Activated CD4-positive, CD25-positive, alpha-beta regulatory T cell (primary cell): ENCODE results near the gene PIKFYVE.
"Not testable (repeated sequence)": the region's sequence is repeated elsewhere in the genome, so short reads cannot be mapped to it uniquely, and the experiment has no call there.

ENCODE experiments used
- DNase-seq, 4 experiments: peaks; one replicate each; lab custom pipeline; 2025; lab: John Stamatoyannopoulos, UW

PIKFYVE gene

GRCh38 chr2:208265801-208266552 lies at the start of gene PIKFYVE:
TSS of gene PIKFYVE (plus strand) at chr2:208266255. CDS start at chr2:208271520, 5,265 bp downstream.
- peak; percentile 48 to 71 (median 70) for DNase-seq

DNA sequence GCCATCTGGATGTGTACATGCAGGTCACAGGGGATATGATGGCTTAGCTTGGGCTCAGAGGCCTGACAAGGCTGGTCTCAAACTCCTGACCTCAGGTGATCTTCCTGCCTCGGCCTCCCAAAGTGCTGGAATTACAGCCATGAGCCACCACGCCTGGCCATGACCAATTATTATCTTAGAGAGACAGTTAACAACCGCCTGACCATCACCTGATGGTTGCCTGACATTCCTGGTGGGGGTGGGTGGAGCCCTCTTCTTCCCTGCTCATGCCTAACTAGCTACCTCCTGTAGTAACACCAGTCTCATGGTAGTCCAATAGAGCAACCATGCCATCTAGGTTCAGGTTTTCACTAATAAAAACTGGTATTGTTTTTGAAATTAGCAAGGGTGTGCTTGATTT lies 44.2 kb upstream of the PIKFYVE start:
- not testable (repeated sequence) for DNase-seq

- no peak for DNase-seq
These were observed 43.7 kb upstream of the PIKFYVE start for GRCh38 chr2:208222351-208222750.

DNA sequence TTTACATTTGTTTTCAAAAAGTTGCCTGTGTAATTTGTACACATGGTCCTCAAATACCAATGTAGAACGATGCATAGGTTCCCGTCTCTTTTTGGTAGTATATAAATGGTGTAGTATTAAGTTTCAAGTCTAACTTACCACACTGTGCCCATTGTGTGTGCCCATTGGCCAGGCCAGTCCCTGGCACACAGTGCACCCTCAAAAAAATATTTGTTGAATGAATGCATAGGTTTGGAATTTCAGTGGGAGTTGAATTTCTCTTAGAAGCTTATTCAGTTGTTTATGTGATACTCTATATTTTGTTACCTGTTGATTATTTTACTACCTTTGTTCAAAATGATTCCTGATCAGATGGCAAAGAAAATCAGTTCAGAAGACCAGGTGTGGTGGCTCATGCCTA lies 41.3 kb upstream of the PIKFYVE start:
- no peak for DNase-seq

DNA sequence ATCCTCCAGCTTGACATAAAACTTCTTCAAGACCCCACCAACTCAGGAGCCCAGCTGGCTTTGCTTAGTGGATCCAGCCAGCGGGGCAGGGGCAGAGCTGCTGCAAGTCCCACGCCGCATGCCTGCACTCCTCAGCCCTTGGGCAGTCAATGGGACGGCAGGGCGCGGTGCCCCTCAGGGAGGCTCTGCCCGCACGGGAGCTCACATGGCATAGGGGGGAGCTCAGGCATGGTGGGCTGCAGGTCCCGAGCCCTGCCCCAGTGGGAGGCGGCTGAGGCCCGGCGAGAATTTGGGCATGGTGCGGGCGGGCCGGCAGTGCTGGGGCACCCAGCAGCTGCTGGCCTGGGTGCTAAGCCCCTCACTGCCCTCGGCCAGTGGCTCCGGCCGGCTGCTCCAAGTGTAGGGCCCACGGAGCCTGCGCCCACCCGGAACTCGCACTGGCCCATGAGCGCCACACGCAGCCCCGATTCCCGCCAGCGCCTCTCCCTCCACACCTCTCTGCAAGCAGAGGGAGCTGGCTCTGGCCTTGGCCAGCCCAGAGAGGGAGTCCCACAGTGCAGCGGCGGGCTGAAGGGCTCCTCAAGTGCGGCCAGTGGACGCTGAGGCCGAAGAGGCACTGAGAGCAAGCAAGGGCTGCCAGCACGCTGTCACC lies 38.3 kb upstream of the PIKFYVE start:
- DNase-seq = no peak

DNA sequence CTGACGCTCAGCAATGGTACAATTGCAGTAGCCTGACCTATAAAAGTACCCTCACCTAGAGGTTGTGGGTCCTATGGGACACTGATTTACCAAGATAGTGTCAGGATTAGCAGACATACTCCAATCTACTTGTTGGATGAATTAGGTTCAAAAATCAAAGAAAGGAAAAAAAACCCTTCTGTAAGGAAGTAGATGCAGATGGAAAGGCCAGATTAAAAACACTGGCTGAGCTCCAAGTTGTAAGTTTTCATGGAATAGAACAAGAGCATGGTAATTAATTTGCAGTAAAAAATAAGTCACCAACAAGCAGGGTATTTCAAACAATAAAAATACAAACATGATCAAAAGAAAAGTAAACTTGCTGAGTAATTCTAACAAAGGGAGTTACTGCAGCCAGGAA lies 37.6 kb upstream of the PIKFYVE start:
- DNase-seq = no peak

DNA sequence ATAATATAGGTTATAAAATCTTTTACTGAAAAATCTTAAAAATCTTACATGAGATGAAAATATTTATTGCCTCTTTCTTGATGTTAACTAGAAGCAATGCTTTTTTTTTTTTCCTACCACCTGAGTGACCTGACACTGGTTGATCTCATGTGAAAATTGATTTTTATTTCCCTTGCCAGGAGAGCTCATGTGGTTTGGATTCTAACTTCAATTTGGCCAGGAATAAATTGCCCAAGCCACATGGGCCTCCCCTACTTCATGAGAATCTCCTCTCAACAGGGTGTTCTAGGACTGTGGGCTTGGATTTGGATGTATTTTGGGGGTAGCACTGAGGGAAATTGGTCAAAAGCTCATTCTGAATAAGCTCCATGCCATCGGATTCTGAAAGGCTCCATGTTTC lies 31.3 kb upstream of the PIKFYVE start:
- no peak for DNase-seq

DNA sequence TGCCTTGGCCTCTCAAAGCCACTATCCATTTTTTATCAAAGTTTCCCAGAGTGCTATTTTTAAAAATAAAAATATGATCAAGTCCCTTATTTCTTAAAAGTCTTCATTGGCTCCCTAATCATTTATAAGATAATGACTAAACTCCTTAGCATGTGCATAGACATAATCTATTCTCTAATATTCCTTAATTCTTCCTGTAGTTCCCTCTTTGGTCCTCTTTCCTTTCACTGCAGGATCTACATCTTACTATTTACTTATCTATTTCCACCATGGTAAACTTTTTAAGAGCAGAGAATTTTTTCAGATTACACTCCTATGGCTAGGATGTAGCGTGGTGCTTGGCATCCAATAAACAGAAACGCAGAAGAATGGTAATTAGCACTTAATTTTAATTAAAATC lies 30.2 kb upstream of the PIKFYVE start:
- DNase-seq = no peak

- no peak for DNase-seq
These were observed 26.1 kb upstream of the PIKFYVE start for GRCh38 chr2:208239770-208240493.

DNA sequence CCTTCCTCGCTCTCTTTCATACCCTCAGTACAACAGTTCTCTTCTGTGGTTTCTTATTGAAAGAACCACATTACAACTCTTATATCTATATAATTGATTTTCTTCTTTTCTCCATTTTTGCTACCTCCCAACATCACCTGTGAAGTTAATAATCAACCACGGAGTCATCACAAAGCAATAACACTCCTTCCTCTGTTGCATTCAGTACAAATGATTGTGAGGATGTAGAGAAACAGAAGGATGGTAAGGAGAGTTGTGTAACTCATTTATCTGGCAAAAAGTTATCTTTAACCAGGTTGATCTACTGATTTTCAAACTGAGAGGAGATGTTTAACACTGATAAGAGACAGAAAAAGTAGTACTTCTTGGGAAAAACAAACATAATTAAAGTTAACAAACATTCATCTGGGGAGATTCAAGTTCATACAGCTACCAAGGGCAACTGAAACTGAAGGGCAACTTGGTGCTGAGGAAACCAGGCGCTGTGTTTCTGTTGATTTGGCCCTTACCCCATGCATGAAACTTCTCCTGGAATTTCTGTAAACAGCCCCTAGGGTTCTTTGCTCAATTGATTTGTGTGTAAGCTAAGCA lies 25.3 kb upstream of the PIKFYVE start:
- DNase-seq = no peak

DNA sequence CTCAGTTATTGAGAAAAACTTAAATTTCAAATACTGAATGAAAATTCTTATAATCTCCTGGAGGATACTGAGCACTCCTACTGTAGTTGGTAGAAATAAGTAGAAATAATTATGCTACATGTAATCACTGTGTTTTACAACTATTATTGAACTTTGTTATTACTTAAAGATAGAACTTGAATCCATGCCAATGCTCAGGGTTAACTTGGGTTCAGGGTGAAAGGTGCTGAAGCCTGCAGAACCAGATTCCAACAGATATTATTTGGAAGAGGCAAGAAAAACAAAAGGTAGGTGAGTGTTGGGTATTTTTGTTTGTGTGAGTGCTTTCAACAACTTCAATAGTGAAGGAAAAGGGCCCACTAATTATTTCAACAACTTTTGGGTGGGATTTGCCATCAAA lies 21.6 kb upstream of the PIKFYVE start:
- no peak for DNase-seq

DNA sequence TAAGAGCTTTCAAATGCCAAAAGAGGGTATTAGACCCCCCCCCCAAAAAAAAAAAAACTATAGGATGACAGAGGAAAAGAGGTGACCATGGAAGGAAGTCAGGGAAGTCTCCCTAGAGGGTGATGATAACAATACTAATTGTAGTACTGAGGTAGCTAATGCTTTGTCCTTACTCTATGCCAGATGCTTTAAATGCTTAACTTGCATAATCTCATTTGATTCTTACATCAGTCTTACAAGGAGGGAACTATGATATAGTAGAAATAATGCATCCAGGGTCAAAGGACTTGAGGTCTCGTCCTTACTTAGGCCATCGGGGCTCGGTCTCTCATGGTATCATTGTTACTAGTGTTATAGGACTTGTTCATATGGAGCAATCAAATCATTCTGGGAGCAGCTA lies 20.3 kb upstream of the PIKFYVE start:
- DNase-seq = no peak

DNA sequence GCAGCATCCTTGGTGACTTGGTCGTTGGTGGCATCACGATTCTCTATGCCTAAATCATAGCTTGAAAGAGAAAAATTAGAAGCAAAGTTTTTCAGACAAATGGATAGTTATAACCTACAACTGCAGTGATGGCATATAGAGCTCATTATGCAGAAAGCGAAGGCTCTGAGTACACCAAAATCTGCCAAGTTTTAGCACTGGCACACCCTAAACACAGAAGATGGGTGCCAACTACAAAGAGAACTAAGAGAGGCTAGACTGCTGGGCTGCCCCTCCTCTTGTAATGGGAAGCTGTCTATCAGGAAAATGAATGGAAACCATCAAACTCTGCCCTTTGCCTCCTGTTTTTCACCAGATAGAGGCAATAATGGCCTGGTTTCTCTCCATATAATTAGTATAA lies 17.5 kb upstream of the PIKFYVE start:
- no peak for DNase-seq

DNA sequence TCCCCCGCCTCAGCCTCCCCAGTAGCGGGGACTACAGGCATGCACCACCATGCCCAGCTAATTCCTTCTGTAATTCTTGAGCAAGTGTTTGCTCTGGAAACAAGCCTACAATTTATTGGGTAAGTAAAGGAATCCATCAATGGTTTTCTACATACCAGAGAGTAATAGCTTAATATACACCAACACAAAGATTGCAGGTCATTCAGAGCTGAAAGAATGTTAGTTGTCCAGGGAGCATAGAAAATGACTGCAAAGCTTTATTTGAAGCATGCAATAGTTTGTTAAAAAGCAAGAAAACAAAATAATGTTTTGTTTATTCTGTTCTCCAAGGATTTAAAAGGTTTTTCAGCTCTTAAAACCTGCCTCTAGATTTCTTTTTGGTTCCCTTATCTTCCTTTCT lies 16.8 kb upstream of the PIKFYVE start:
- DNase-seq = no peak

DNA sequence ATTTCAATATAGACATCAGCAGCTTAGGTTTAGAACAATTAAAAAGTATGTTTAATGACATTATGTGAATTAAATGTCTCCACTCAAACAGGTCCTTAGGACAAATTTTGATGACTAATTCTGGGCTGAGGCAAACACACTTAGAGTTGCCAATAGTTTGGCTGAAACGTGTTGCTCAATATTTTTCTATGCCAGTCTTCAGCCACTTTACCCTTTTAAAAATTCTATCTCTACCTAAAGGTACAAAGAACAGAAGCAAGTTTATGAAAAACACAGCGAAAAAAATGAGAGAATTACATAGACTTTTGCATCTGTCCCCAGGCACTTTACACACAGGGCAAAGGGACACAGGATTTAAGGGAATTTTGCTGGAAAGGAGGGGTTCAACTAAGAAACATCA lies 15.7 kb upstream of the PIKFYVE start:
- DNase-seq = no peak

GRCh38 chr2:208251098-208251497 lies 15.0 kb upstream of the PIKFYVE start:
- no peak for DNase-seq

DNA sequence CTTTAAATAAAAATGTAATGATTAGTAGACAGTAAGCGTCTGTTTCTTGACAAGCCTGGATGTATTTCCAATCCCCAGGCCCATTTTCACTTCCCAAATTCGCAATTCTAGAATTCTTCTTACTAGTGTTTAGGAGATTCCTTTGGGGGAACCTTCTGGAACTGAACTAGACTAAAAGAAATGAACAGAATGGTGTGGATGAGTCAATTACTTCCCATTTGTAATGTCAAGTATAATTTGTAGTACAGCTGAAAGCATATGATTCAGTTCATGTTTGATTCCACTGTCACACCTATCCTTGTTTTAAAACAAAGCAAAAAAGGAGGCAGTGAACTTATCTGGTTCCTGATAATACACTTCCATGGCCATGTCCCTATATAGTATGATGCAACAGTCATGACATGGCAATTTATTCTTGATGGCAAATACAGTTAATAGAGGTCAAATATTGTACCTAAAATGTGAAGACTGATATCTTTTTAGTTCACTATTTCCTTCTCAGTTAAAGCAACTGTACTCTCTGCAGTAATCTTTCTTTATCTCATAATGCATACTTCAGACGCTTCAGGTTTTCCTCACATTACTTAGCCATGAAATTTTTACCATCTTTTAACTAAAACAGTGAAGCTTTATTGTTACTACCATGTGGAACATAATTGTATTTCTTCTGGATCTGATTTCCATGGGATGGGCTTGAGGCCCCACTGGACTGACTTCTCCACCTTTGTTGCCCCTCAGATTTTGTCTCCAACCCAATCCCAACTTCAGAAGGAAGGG lies 13.2 kb upstream of the PIKFYVE start:
- DNase-seq = no peak

DNA sequence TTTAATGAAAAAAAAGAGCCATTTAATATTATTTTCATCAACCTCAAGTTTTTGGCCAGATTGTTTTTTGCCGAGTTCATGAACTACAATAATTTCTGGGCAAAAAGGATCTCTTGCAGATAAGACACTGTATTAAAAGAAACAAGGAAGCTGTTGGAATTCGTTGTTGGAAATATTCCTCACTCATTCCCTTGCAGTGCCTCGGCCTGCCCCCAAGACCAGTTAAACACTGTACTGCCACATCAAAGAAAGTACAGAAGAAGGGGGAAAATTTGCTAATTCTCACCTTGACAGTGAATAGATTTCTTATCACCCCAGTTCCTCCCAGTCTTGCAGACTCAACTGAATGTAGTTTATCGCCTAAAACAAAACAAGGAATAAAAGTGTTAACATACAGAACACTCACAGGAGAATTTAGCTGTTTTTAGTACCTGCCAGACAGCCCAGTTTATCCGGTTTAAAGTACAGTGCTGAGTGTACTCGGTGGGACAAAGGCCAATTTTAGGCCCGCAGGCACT lies 12.4 kb upstream of the PIKFYVE start:
- no peak for DNase-seq

DNA sequence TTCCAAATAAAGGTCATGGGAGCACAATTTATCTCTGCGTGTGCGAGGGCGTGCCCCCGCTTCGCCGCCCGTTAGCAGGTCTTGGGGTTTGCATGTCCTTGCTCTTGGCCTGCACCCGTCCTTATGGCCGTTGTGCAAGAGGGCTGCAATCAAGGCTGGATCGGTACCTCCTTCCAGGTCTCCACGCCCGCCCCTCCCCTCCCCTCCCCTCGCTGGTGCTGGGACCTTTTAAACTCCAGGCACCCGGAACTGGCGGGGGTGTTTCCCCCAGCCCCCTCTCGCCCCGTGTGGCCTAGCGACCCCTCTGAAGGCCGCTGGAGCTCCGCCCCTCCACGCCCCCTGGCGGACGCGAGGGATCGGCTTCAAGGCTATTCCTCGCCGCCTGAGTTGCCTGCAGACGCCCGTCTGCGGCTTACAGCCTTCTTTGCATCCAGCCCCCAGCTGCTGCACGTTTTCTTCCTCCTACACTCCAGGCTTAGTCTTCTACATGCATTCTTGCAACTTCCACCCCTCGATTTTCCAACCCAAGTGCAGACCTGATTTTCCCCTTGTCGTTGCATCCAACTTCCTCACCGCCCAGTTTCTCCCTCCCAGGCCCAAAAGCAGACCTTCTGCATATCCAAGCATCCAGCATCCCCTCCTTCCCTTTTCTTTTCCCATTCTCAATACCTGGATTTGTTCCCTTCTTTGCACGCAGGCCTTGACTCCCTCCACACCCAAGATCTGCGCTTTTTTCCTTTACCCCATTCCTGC lies 11.8 kb upstream of the PIKFYVE start:
- peak; percentile 59 to 71 (median 64) for DNase-seq

- peak; percentile 79 to 96 (median 90) for DNase-seq
These were observed 11.0 kb upstream of the PIKFYVE start, which contains the start of gene IDH1 for GRCh38 chr2:208254871-208255556. TSS of gene IDH1 (minus strand) at chr2:208255071. CDS start at chr2:208251551, 3,520 bp downstream.
